Psoas muscle (tissue), 8 donors: ENCODE measurements around the gene LCE1B. TPM values are rescaled to one million over a fixed set of nuclear protein-coding genes. Genes with fewer than 3 reads are reported as not detected.

ENCODE experiments used
- ATAC-seq, 4 donors: fragments of 200-7000 bp; cut with Tn5 transposase; one replicate each; pipeline ENCODE4 v1.9.1; 2020; ENCODE audit warnings: moderate library complexity in 3 of 4, mild to moderate bottlenecking in 2 of 4
- DNase-seq, 2 donors: peaks; one replicate each; pipeline ENCODE4 v3.0.0-alpha.2; 2020
- H3K27ac ChIP-seq: fragments of 200-600 bp; one replicate; pipeline ENCODE4 v1.8.0; 2022
- H3K27me3 ChIP-seq, 3 donors: fragments of 200-600 bp in 1 of 3; one replicate each; pipeline versions ENCODE4 v1.6.1 to v1.8.0; 2013 to 2022; ENCODE audit warnings: low read length in 2 of 3, mild to moderate bottlenecking in 2 of 3, moderate library complexity in 1 of 3; ENCODE audit not compliant: insufficient read depth in 3 of 3
- H3K36me3 ChIP-seq, 2 donors: fragments of 200-600 bp in 1 of 2; one replicate each; pipeline versions ENCODE4 v1.6.1 to v1.8.0; 2013 to 2022; ENCODE audit warnings: low read depth in 1 of 2, mild to moderate bottlenecking in 1 of 2, moderate library complexity in 1 of 2; ENCODE audit not compliant: insufficient read depth in 1 of 2
- H3K4me1 ChIP-seq: fragments of 200-600 bp; one replicate; pipeline ENCODE4 v1.8.0; 2022
- H3K4me3 ChIP-seq: fragments of 200-600 bp; one replicate; pipeline ENCODE4 v1.8.0; 2022; ENCODE audit warnings: mild to moderate bottlenecking
- H3K9me3 ChIP-seq: fragments of 200-600 bp; one replicate; pipeline ENCODE4 v1.8.0; 2022
- WGBS, 3 donors: extraction: QIAGEN DNeasy Blood & Tissue Kit; methylation state at CpG; one replicate each; pipeline versions ENCODE4 v1.1.6 to v1.1.7; 2013; 5-methylcytosine and 5-hydroxymethylcytosine counted together
- intact Hi-C, 2 donors: fragments of 100-400 bp; cut with DNase I; formaldehyde crosslinking; loops; one replicate each; pipeline versions ENCODE4 v1.11.0 to v1.14.2; 2022
- polyA plus RNA-seq, 3 donors: library from polyadenylated mRNA; stranded (reverse); fragments of 200-250 nt; gene quantifications; one replicate each; pipeline ENCODE4 v1.2.3, GENCODE V29; 2013
- total RNA-seq, 4 donors: library from RNA; stranded (reverse); fragmentation: NEBNext Ultra II Directional in 2 of 4; extraction: Animal tissue kit (Norgen Biotek cat#: 25700) in 2 of 4; gene quantifications; one replicate each; pipeline versions ENCODE4 v1.2.1 to v1.2.4, GENCODE V29; 2021 to 2023
- TF ChIP-seq, protein P1 (sequence below): fragments of 200-600 bp; IDR thresholded peaks from one replicate; pipeline ENCODE4 v1.8.0; 2022; ENCODE audit warnings: antibody characterized with exemption
- donor health status: healthy with polysubstance abuse.
- donor health status: DM: no; HTN: no; CAD: no; lungs with moderate emphysema.
- donor health status: Bipolar disorder and iron deficiency.
- donor health status: healthy.
- donor health status: DM: yes; HTN: yes; CAD: no.
- donor health status: DM: no; HTN: no; CAD: no.
- donor health status: DM: no; HTN: no; CAD: no.
- donor health status: DM: yes; HTN: yes; CAD: no.

The LCE1B gene
- total and polyA plus RNA-seq, 7 donors: not detected

DNA sequence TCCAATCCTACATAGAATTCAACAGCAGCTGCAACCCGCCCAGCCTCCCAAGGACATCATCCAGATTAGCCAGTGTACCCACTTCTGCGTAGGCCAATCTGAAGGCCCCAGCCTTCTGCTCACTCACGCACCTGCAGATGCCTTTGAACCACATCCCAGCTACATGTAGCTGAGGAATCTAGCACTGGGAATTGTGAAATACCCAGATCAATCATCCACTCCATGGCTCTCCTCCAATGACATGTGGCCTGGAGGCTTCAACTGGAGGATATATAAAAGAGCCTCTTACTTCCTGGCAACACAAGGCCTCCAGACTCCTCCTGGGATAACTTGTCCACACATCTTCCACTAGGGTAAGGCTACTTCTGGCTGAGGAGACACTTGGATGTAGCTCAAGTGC, 30.8 kb downstream of the LCE1B start, which contains the start of gene LCE6A:
LCE6A (plus strand) TSS at position 301 of the 400 bp plus-strand sequence. CDS start 665 bp downstream, outside the sequence.
- Histone ChIP-seq H3K9me3 (no peaks in the 10 kb centered on the region), H3K27me3 (no peaks in the 10 kb centered on the region), H3K27ac (no peak within 1 kb of the TSS), H3K4me3 (no peak within 1 kb of the TSS), H3K36me3 (no peaks in the 10 kb centered on the region), H3K4me1 (no peaks in the 10 kb centered on the region)
- no peak for DNase-seq
- intact Hi-C loops: no loop called here
- no peak for ATAC-seq
- whole genome bisulfite sequencing, 3 donors: 66 to 83% (median 78%) methylated on average over 3 of the region's 3 CpGs
- TF ChIP-seq, protein P1, sequence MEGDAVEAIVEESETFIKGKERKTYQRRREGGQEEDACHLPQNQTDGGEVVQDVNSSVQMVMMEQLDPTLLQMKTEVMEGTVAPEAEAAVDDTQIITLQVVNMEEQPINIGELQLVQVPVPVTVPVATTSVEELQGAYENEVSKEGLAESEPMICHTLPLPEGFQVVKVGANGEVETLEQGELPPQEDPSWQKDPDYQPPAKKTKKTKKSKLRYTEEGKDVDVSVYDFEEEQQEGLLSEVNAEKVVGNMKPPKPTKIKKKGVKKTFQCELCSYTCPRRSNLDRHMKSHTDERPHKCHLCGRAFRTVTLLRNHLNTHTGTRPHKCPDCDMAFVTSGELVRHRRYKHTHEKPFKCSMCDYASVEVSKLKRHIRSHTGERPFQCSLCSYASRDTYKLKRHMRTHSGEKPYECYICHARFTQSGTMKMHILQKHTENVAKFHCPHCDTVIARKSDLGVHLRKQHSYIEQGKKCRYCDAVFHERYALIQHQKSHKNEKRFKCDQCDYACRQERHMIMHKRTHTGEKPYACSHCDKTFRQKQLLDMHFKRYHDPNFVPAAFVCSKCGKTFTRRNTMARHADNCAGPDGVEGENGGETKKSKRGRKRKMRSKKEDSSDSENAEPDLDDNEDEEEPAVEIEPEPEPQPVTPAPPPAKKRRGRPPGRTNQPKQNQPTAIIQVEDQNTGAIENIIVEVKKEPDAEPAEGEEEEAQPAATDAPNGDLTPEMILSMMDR: no peak

- H3K4me3 ChIP-seq: no peak overlapping the region
- TF ChIP-seq, protein P1: no peak
- H3K9me3 ChIP-seq: no peaks in the 10 kb centered on the region
- H3K36me3 ChIP-seq: no peaks in the 10 kb centered on the region
- H3K4me1 ChIP-seq: no peaks in the 10 kb centered on the region
- no peak for DNase-seq
- intact Hi-C loops: no loop called here
- 31 to 54% (median 40%) methylated on average over 2 of the region's 2 CpGs for WGBS, 3 donors
- H3K27ac ChIP-seq: no peak overlapping the region
- ATAC-seq: no peak
- no peaks in the 10 kb centered on the region for H3K27me3 ChIP-seq
Observed at GRCh38 chr1:152855661-152856060, 43.9 kb downstream of the LCE1B start.

DNA sequence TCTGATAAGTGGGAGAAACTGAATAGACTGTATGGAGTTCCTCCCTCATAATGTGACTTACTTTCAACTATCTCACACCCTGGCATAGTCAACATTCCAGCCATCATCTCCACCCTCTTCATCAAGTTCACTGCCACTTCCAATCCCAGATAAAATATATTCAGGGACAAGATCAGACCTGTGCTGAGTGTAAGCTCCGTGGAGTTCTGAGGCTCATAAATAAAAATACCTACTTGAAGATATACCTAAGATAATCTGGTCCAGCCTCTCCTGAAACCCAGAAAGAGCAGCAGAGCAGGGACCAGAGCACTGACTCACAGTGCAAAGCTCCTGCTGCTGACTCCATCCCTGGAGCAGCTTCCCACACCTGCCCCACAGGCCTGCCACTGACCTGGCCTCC, 46.3 kb downstream of the LCE1B start:
- TF ChIP-seq, protein P1: no peak
- Histone ChIP-seq H3K27ac (no peak overlapping the region), H3K27me3 (no peaks in the 10 kb centered on the region), H3K36me3 (no peaks in the 10 kb centered on the region), H3K4me1 (no peaks in the 10 kb centered on the region), H3K4me3 (no peak overlapping the region), H3K9me3 (no peaks in the 10 kb centered on the region)
- 65 to 83% (median 74%) methylated on average over 1 of the region's 1 CpG for WGBS, 3 donors
- intact Hi-C loops: no loop called here
- no peak for ATAC-seq
- no peak for DNase-seq

DNA sequence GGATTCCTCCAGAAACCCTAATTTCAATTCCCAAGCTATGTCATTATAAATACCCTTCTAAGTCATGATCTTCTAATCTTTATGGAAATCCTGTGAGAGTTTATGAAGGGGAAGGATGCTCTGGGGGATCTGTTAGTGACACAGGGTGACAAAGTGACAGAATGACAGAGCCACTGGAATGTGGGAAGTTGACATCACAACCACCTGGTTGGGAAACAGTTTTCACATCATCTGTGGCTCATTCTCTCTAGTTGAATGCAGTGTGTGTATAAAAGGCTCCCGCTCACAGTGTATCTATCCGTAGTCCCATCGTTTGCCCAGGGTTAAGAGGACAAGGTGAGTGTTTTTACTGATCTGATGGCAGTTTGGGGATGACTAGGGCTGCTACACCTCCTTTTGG, 47.9 kb downstream of the LCE1B start, which contains the start of gene LCE7A:
LCE7A (plus strand) TSS at position 301 of the 400 bp plus-strand sequence. CDS start 702 bp downstream, outside the sequence.
- TF ChIP-seq, protein P1: no peak
- no peaks in the 10 kb centered on the region for H3K36me3 ChIP-seq
- H3K27me3 ChIP-seq: no peaks in the 10 kb centered on the region
- no peaks in the 10 kb centered on the region for H3K4me1 ChIP-seq
- H3K9me3 ChIP-seq: no peaks in the 10 kb centered on the region
- H3K4me3 ChIP-seq: no peak within 1 kb of the TSS
- WGBS, 3 donors: 70 to 90% (median 81%) methylated on average over 3 of the region's 3 CpGs
- H3K27ac ChIP-seq: no peak within 1 kb of the TSS
- ATAC-seq (no peak), DNase-seq (no peak)
- intact Hi-C loops: no loop called here

- WGBS, 3 donors: 63 to 75% (median 65%) methylated on average over 3 of the region's 3 CpGs
- no peaks in the 10 kb centered on the region for H3K27me3 ChIP-seq
- intact Hi-C loops: no loop called here
- ATAC-seq: no peak
- TF ChIP-seq, protein P1: no peak
- H3K9me3 ChIP-seq: no peaks in the 10 kb centered on the region
- H3K4me3 ChIP-seq: no peak overlapping the region
- H3K36me3 ChIP-seq: no peaks in the 10 kb centered on the region
- no peak for DNase-seq
- no peaks in the 10 kb centered on the region for H3K4me1 ChIP-seq
- no peak overlapping the region for H3K27ac ChIP-seq
Observed at GRCh38 chr1:152860129-152860528, 48.4 kb downstream of the LCE1B start.
